Measurements from ENCODE around the gene UBAP2. TPM values are rescaled to one million over a fixed set of nuclear protein-coding genes. Genes with fewer than 3 reads are reported as not detected.

Gene UBAP2
- total and polyA plus RNA-seq, 8 donors, result 28.2 to 40.3 (median 36.3) TPM

DNA sequence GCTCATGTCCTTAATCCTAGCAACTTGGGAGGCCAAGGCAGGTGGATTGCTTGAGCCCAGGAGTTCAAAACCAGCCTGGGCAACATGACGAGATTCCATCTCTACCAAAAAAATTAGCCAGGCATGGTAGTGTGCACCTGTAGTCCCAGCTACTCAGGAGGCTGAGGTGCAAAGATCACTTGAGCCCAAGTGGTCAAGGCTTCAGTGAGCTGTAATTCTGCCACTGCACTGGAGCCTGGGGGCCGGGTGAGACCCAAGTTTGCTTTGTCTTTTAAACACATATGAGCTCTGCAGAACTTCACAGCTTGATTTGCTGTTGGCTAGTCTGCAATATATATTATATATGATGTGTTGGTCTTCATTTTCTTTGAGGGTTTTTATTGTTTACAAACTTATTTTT, 141.9 kb downstream of the UBAP2 start:
- ATAC-seq, result no peak
- intact Hi-C loops (cut with DNase I), result no loop called here
- TF ChIP-seq, protein P1, sequence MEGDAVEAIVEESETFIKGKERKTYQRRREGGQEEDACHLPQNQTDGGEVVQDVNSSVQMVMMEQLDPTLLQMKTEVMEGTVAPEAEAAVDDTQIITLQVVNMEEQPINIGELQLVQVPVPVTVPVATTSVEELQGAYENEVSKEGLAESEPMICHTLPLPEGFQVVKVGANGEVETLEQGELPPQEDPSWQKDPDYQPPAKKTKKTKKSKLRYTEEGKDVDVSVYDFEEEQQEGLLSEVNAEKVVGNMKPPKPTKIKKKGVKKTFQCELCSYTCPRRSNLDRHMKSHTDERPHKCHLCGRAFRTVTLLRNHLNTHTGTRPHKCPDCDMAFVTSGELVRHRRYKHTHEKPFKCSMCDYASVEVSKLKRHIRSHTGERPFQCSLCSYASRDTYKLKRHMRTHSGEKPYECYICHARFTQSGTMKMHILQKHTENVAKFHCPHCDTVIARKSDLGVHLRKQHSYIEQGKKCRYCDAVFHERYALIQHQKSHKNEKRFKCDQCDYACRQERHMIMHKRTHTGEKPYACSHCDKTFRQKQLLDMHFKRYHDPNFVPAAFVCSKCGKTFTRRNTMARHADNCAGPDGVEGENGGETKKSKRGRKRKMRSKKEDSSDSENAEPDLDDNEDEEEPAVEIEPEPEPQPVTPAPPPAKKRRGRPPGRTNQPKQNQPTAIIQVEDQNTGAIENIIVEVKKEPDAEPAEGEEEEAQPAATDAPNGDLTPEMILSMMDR (IDR thresholded peaks at IDR 0.05), result no peak

DNA sequence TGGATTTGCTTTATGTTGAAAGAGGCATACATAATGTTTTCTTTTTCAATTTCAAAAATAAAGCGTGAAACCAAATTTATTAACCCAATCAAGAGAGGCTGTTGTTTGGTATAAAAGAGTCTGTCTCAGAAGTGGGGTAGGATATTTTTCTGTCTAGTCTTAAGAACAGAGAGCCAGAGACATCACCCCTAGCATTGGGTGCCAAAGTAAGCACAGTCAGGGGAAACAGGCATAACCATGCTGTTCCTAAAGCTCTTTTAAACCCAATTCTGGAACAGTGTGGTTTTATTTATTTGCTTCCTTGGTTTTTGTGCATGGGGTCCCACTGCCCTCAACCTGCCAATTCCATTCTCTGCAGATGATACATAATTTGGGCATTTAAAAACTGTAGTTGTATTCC, 143.6 kb downstream of the UBAP2 start:
- ATAC-seq, result no peak
- no peak overlapping the region for H3K27ac ChIP-seq
- intact Hi-C loops (cut with DNase I), result no loop called here

More for the DNA sequence above, 141.9 kb downstream of the UBAP2 start:
- H3K9me3 ChIP-seq, result no peaks in the 10 kb centered on the region
- DNase-seq, result no peak
- H3K4me1 ChIP-seq, result no peaks in the 10 kb centered on the region
- H3K27me3 ChIP-seq, result no peaks in the 10 kb centered on the region
- H3K4me3 ChIP-seq, result no peak overlapping the region
- no peak overlapping the region for H3K27ac ChIP-seq
- H3K36me3 ChIP-seq, result peaks cover 0 to 11% of the 10 kb centered on the region in 2 donors

DNA sequence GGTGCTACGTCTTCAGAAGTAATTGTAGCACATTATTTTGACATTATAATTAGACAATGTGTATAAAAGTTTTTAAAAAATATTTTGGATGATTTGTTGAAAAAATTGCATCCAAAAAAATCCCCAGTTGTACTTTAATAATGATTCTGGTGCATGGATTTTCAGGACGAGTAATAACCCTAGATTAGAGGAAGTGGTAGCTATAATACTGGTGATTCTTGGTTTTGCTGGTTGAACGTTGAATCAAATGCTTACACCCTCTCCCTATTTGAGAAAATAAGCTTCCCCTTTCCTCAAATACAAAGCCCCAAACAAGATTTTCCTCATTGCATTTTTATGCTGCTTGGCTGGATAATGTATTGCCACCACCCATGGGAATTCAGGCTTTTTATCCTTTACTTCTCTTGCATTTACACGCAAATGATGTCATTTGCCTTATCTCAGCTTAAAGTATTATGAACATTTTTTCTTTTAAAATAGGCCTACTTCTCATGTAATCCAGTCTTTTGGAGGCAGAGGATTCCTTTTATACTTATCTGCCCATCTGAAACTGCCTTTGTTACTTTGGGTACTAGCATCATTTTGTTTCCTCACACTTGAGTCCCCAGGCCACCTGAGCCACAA, 145.4 kb downstream of the UBAP2 start:
- no peak for ATAC-seq
- H3K4me1 ChIP-seq, result no peaks in the 10 kb centered on the region
- no peak overlapping the region for H3K27ac ChIP-seq
- no peak overlapping the region for H3K4me3 ChIP-seq
- peaks cover 0 to 39% of the 10 kb centered on the region in 2 donors for H3K36me3 ChIP-seq
- DNase-seq, result no peak
- H3K27me3 ChIP-seq, result no peaks in the 10 kb centered on the region
- no peaks in the 10 kb centered on the region for H3K9me3 ChIP-seq
- intact Hi-C loops (cut with DNase I), result no loop called here
- TF ChIP-seq, protein P1 (IDR thresholded peaks at IDR 0.05), result no peak

More for the DNA sequence above, 143.6 kb downstream of the UBAP2 start:
- no peaks in the 10 kb centered on the region for H3K27me3 ChIP-seq
- H3K4me3 ChIP-seq, result no peak overlapping the region
- peaks cover 0 to 27% of the 10 kb centered on the region in 2 donors for H3K36me3 ChIP-seq
- TF ChIP-seq, protein P1 (IDR thresholded peaks at IDR 0.05), result no peak
- no peak for DNase-seq
- no peaks in the 10 kb centered on the region for H3K4me1 ChIP-seq
- H3K9me3 ChIP-seq, result no peaks in the 10 kb centered on the region

DNA sequence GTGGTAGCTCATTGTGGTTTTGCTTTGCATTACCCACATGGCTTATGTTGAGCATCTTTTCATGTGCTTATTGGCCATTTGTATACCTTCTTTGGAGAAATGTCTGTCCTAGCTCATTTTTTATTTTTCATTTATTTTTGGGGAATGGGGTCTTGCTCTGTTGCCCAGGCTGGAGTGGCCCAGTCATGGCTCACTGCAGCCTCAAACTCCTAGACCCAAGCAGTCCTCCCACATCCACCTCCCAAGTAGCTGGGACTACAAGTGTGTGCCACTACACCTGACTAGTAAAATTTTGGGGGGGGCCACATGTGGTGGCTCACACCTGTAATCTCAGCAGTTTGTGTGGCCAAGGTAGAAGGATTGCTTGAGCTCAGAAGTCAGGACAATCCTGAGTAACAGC, 154.4 kb downstream of the UBAP2 start:
- H3K36me3 ChIP-seq, result peaks cover 0 to 14% of the 10 kb centered on the region in 2 donors
- ATAC-seq, result no peak
- TF ChIP-seq, protein P1 (IDR thresholded peaks at IDR 0.05), result no peak

DNA sequence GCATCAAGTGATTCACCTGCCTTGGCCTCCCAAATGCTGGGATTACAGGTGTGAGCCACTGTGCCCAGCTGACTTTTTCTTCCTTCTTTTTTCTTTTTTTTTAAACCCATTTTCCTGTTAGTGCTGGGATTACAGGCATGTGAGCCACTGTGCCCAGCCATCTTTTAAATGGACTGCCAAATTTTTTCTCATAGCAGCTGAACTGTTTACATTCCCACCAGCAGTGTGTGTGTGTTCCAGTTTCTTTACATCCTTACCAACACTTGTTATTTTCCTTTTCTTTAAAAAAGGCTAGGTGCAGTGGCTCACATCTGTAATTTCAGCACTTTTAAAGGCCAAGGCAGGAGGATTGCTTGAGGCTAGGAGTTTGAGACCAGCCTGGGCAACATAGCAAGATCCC, 154.8 kb downstream of the UBAP2 start:
- no peaks in the 10 kb centered on the region for H3K4me1 ChIP-seq
- no peak for DNase-seq
- no peak for ATAC-seq
- H3K36me3 ChIP-seq, result peaks cover 0 to 15% of the 10 kb centered on the region in 2 donors
- no peak overlapping the region for H3K27ac ChIP-seq
- H3K4me3 ChIP-seq, result no peak overlapping the region
- H3K9me3 ChIP-seq, result no peaks in the 10 kb centered on the region
- TF ChIP-seq, protein P1 (IDR thresholded peaks at IDR 0.05), result no peak
- intact Hi-C loops (cut with DNase I), result no loop called here
- H3K27me3 ChIP-seq, result no peaks in the 10 kb centered on the region

More for the DNA sequence above, 154.4 kb downstream of the UBAP2 start:
- Histone ChIP-seq H3K27me3 (no peaks in the 10 kb centered on the region), H3K4me1 (no peaks in the 10 kb centered on the region), H3K9me3 (no peaks in the 10 kb centered on the region), H3K27ac (no peak overlapping the region), H3K4me3 (no peak overlapping the region)
- no peak for DNase-seq
- intact Hi-C loops (cut with DNase I), result no loop called here
